ENCODE measurements around the gene MARVELD2. TPM values are rescaled to one million over a fixed set of nuclear protein-coding genes. Genes with fewer than 3 reads are reported as not detected.

MARVELD2 gene
- total RNA-seq, 1 experiment from 2014 or later: 26.7 TPM

GRCh38 chr5:69491838-69492390, 77.0 kb downstream of the MARVELD2 start:
- peak; percentile 44 for DNase-seq (ENCODE audit: low spot score)

- DNase-seq (ENCODE audit: low spot score): peak; percentile 89
Observed at GRCh38 chr5:69492391-69492922, 77.5 kb downstream of the MARVELD2 start, which contains the start of gene OCLN. Gene OCLN, plus strand, starts transcription at chr5:69492790. Its CDS starts 11,455 bp downstream, at chr5:69504245.

- DNase-seq (ENCODE audit: low spot score): peak; percentile 51
Observed at GRCh38 chr5:69492923-69493395, 78.0 kb downstream of the MARVELD2 start.

- DNase-seq (ENCODE audit: low spot score): peak; percentile 56
Observed at GRCh38 chr5:69493396-69494133, 78.6 kb downstream of the MARVELD2 start.

Small RNAs within 50 kb of the gene (small RNA-seq; reads per million reads assigned to genes)
- gene RN7SL616P (not detected), gene RPS27P14 (not detected)

Other genes starting within 250 kb of the MARVELD2 start
- gene CCNB1, start 248.0 kb upstream of the MARVELD2 start, total RNA-seq (2014; rRNA removed; shearing (Covaris generic)): 135 and 148 TPM in 2 replicates
- gene CENPH, start 225.5 kb upstream of the MARVELD2 start, total RNA-seq (2014; rRNA removed; shearing (Covaris generic)): 50.7 and 69.3 TPM in 2 replicates
- gene CDK7, start 180.2 kb upstream of the MARVELD2 start, total RNA-seq (2014; rRNA removed; shearing (Covaris generic)): 23.0 and 36.2 TPM in 2 replicates
- gene CCDC125, start 82.3 kb upstream of the MARVELD2 start, total RNA-seq (2014; rRNA removed; shearing (Covaris generic)): 3.4 and 3.7 TPM in 2 replicates
- gene AK6, start 45.6 kb upstream of the MARVELD2 start, total RNA-seq (2014; rRNA removed; shearing (Covaris generic)): 23.7 and 23.8 TPM in 2 replicates
- 77.5 and 82.6 TPM in 2 replicates for gene TAF9, start 45.6 kb upstream of the MARVELD2 start, total RNA-seq (2014; rRNA removed; shearing (Covaris generic))
- gene RAD17, start 45.3 kb upstream of the MARVELD2 start, total RNA-seq (2014; rRNA removed; shearing (Covaris generic)): 7.2 and 14.9 TPM in 2 replicates
- gene OCLN, start 77.7 kb downstream of the MARVELD2 start, total RNA-seq (2014; rRNA removed; shearing (Covaris generic)): 25.6 and 43.6 TPM in 2 replicates
- gene GTF2H2C, start 145.1 kb downstream of the MARVELD2 start, total RNA-seq (2014; rRNA removed; shearing (Covaris generic)): 10.2 and 12.8 TPM in 2 replicates